HFFc6 (cell line): Measurements from ENCODE around the gene RAB4B. TPM values are rescaled to one million over a fixed set of nuclear protein-coding genes. Genes with fewer than 3 reads are reported as not detected.

ENCODE experiments used
- DNase-seq: peaks from one replicate; pipeline ENCODE4 v3.0.0-alpha.2; 2018
- H3K27ac Mint-ChIP-seq: 2 replicates; pipeline ENCODE4 v1.8.0; 2020; ENCODE audit warnings: mild to moderate bottlenecking, mixed read lengths
- H3K27me3 Mint-ChIP-seq: 2 replicates; pipeline ENCODE4 v1.8.0; 2021; ENCODE audit warnings: mild to moderate bottlenecking, moderate library complexity, mixed read lengths; ENCODE audit not compliant: insufficient read depth
- H3K36me3 Mint-ChIP-seq: 2 replicates; pipeline ENCODE4 v1.8.0; 2021; ENCODE audit warnings: low read depth, mixed read lengths
- H3K4me1 Mint-ChIP-seq: 2 replicates; pipeline ENCODE4 v1.8.0; 2020; ENCODE audit warnings: low read depth, mixed read lengths
- H3K4me3 Mint-ChIP-seq: 2 replicates; pipeline ENCODE4 v1.8.0; 2020; ENCODE audit warnings: mild to moderate bottlenecking, moderate library complexity, mixed read lengths
- H3K9me3 Mint-ChIP-seq: 2 replicates; pipeline ENCODE4 v1.8.0; 2020; ENCODE audit warnings: mild to moderate bottlenecking, mixed read lengths
- CTCF ChIP-seq: fragments of 200-600 bp; sonication (generic); IDR thresholded peaks from 2 replicates; pipeline ENCODE4 v1.5.0; 2021; ENCODE audit warnings: antibody characterized with exemption, mild to moderate bottlenecking
- total RNA-seq, 6 experiments: library from RNA; stranded (reverse); fragmentation: NEBNext Ultra II Directional; extraction: Animal tissue kit (Norgen Biotek cat#: 25700); gene quantifications; 2 replicates in 1 of 6; 3 replicates in 5 of 6; pipeline ENCODE4 v1.2.3, GENCODE V29; 2021

RAB4B gene
- total RNA-seq, 6 experiments from 2014 or later: 20.4 to 26.4 (median 22.0) TPM

GRCh38 chr19:40804783-40805242 lies 26.8 kb downstream of the RAB4B start:
- H3K4me1 Mint-ChIP-seq: peaks cover 69% of the 10 kb centered on the region
- H3K36me3 Mint-ChIP-seq: peaks cover 21% of the 10 kb centered on the region
- peak overlapping the region; percentile 69 for H3K27ac Mint-ChIP-seq
- H3K4me3 Mint-ChIP-seq: no peak overlapping the region
- DNase-seq: no peak
- peaks cover 2% of the 10 kb centered on the region for H3K27me3 Mint-ChIP-seq
- TF ChIP-seq CTCF: peak; percentile 33; the same call in 1 of the 2 replicates
- H3K9me3 Mint-ChIP-seq: no peaks in the 10 kb centered on the region

- H3K4me3 Mint-ChIP-seq: no peak overlapping the region
- peaks cover 2% of the 10 kb centered on the region for H3K27me3 Mint-ChIP-seq
- DNase-seq: no peak
- TF ChIP-seq CTCF: no peak
- H3K27ac Mint-ChIP-seq: peak overlapping the region; percentile 90
- peaks cover 23% of the 10 kb centered on the region for H3K36me3 Mint-ChIP-seq
- H3K9me3 Mint-ChIP-seq: no peaks in the 10 kb centered on the region
- peaks cover 75% of the 10 kb centered on the region for H3K4me1 Mint-ChIP-seq
Measured at GRCh38 chr19:40805258-40805868, 27.3 kb downstream of the RAB4B start.

GRCh38 chr19:40806423-40807146 lies 28.5 kb downstream of the RAB4B start:
- peak; percentile 93 for TF ChIP-seq CTCF
- no peaks in the 10 kb centered on the region for H3K9me3 Mint-ChIP-seq
- peaks cover 27% of the 10 kb centered on the region for H3K36me3 Mint-ChIP-seq
- peak; percentile 96 for DNase-seq
- peak overlapping the region; percentile 90 for H3K27ac Mint-ChIP-seq
- peak overlapping the region; percentile 76 for H3K4me3 Mint-ChIP-seq
- H3K4me1 Mint-ChIP-seq: peaks cover 81% of the 10 kb centered on the region
- H3K27me3 Mint-ChIP-seq: peaks cover 2% of the 10 kb centered on the region

GRCh38 chr19:40807147-40808020 lies 29.3 kb downstream of the RAB4B start:
- H3K9me3 Mint-ChIP-seq: no peaks in the 10 kb centered on the region
- peaks cover 2% of the 10 kb centered on the region for H3K27me3 Mint-ChIP-seq
- H3K36me3 Mint-ChIP-seq: peaks cover 22% of the 10 kb centered on the region
- no peak for DNase-seq
- peaks cover 79% of the 10 kb centered on the region for H3K4me1 Mint-ChIP-seq
- TF ChIP-seq CTCF: peak; percentile 60
- H3K27ac Mint-ChIP-seq: peak overlapping the region; percentile 90
- H3K4me3 Mint-ChIP-seq: peak overlapping the region; percentile 76

- no peak for DNase-seq
- TF ChIP-seq CTCF: no peak
- peaks cover 79% of the 10 kb centered on the region for H3K4me1 Mint-ChIP-seq
- peaks cover 22% of the 10 kb centered on the region for H3K36me3 Mint-ChIP-seq
- peak overlapping the region; percentile 78 for H3K27ac Mint-ChIP-seq
- H3K27me3 Mint-ChIP-seq: peaks cover 2% of the 10 kb centered on the region
- peak overlapping the region; percentile 22; the same call in 1 of the 2 replicates for H3K4me3 Mint-ChIP-seq
- H3K9me3 Mint-ChIP-seq: no peaks in the 10 kb centered on the region
Measured at GRCh38 chr19:40808021-40808325, 29.9 kb downstream of the RAB4B start.
